ENCODE results near the gene E2F1.

E2F1 gene

GRCh38 chr20:33670715-33671499 lies 15.3 kb downstream of the E2F1 start:
- no peak for DNase-seq

GRCh38 chr20:33669873-33670640 lies 16.1 kb downstream of the E2F1 start:
- DNase-seq, result no peak

GRCh38 chr20:33669224-33669623 lies 17.0 kb downstream of the E2F1 start:
- DNase-seq, result no peak

GRCh38 chr20:33668466-33669155 lies 17.6 kb downstream of the E2F1 start:
- no peak for DNase-seq

GRCh38 chr20:33667676-33668465 lies 18.3 kb downstream of the E2F1 start:
- DNase-seq, result peak; percentile 21

- DNase-seq, result no peak
Observed at GRCh38 chr20:33667245-33667675, 18.9 kb downstream of the E2F1 start.

GRCh38 chr20:33666293-33667244 lies 19.6 kb downstream of the E2F1 start, which contains the start of gene ACTL10:
Gene ACTL10 (plus strand): TSS chr20:33666943. CDS start chr20:33667498, 555 bp downstream.
- DNase-seq, result peak; percentile 94

GRCh38 chr20:33664762-33665144 lies 21.4 kb downstream of the E2F1 start:
- DNase-seq, result no peak

- no peak for DNase-seq
Observed at GRCh38 chr20:33664085-33664761, 22.0 kb downstream of the E2F1 start.

- DNase-seq, result peak; percentile 31
Observed at GRCh38 chr20:33663161-33664084, 22.8 kb downstream of the E2F1 start.

GRCh38 chr20:33662172-33662571 lies 24.0 kb downstream of the E2F1 start, which contains the start of gene C20orf144:
Gene C20orf144 (plus strand): TSS chr20:33662327. CDS start chr20:33662346, 19 bp downstream.
- no peak for DNase-seq

GRCh38 chr20:33660685-33661058 lies 25.5 kb downstream of the E2F1 start:
- DNase-seq, result no peak

- no peak for DNase-seq
Observed at GRCh38 chr20:33660035-33660684, 26.0 kb downstream of the E2F1 start.

GRCh38 chr20:33659341-33660034 lies 26.7 kb downstream of the E2F1 start:
- no peak for DNase-seq

GRCh38 chr20:33658929-33659328 lies 27.3 kb downstream of the E2F1 start:
- no peak for DNase-seq

- DNase-seq, result no peak
Observed at GRCh38 chr20:33658510-33658909, 27.7 kb downstream of the E2F1 start.

- DNase-seq, result no peak
Observed at GRCh38 chr20:33657704-33658095, 28.5 kb downstream of the E2F1 start.
